ENCODE results near the gene CNR2. TPM values are rescaled to one million over a fixed set of nuclear protein-coding genes. Genes with fewer than 3 reads are reported as not detected.

CNR2 gene
- polyA plus RNA-seq, 1 of the 3 experiments (the other 2 are of a cell fraction), result not detected

- Histone ChIP-seq H3K27me3 (ENCODE audit: insufficient read depth) (no peaks in the 10 kb centered on the region), H4K20me1 (ENCODE audit: insufficient read depth) (no peaks in the 10 kb centered on the region), H3K4me3 (ENCODE audit: low read depth in 2 of 2, low read length in 1 of 2) (no peak overlapping the region), H3K9me3 (no peaks in the 10 kb centered on the region), H2AFZ (ENCODE audit: low read depth) (no peak overlapping the region), H3K36me3 (replicated peaks in 1 of 2; ENCODE audit: control insufficient read depth in 1 of 2, insufficient read depth in 2 of 2, low read length in 1 of 2) (peaks cover 7 to 27% of the 10 kb centered on the region in 2 experiments), H3K27ac (ENCODE audit: low read depth in 2 of 2, low read length in 1 of 2) (no peak overlapping the region), H3K9ac (no peak overlapping the region), H3K9me2 (no peaks in the 10 kb centered on the region), H3F3A (replicated peaks; ENCODE audit: insufficient read depth) (no peaks in the 10 kb centered on the region), H3K4me1 (ENCODE audit: control insufficient read depth in 1 of 2, insufficient read depth in 2 of 2, low read depth in 1 of 2, low read length in 1 of 2) (no peaks in the 10 kb centered on the region), H3K4me2 (no peak overlapping the region), H3K79me2 (ENCODE audit: insufficient read depth) (no peaks in the 10 kb centered on the region)
- CTCF ChIA-PET, result interaction anchor here (0.9 to 1.5 kb wide), 2 partner anchors 34 to 125 kb away, joined by 4 read pairs; no protein-coding TSS in a partner anchor
- 88% methylated on average over 5 of the region's 5 CpGs for WGBS (ENCODE audit: low lambda C conversion rate)
- POLR2A ChIA-PET, result no interaction called here
- no peak for DNase-seq
- TF ChIP-seq ZBTB33 (IDR thresholded peaks at IDR 0.05; ENCODE audit: borderline replicate concordance, low read depth) (no peak), MXI1 (IDR thresholded peaks at IDR 0.05; ENCODE audit: low read depth, low read length) (no peak), FOSL2 (IDR thresholded peaks at IDR 0.05; ENCODE audit: borderline replicate concordance, low read depth) (no peak), YY1 (IDR thresholded peaks at IDR 0.05; ENCODE audit: low read depth) (no peak), TAF1 (IDR thresholded peaks at IDR 0.05; ENCODE audit: borderline replicate concordance, low read depth, low read length) (no peak), EP300 (IDR thresholded peaks at IDR 0.05; ENCODE audit: borderline replicate concordance in 1 of 2, low read depth in 1 of 2, low read length in 1 of 2) (no peak), CHD2 (IDR thresholded peaks at IDR 0.05; ENCODE audit: low read length, partially characterized antibody) (no peak), MAX (IDR thresholded peaks at IDR 0.05; ENCODE audit: low read depth) (no peak), REST (IDR thresholded peaks at IDR 0.05; ENCODE audit: low read depth, low read length) (no peak), FOXJ3 (CRISPR knock-in tag; IDR thresholded peaks at IDR 0.05) (no peak), RXRA (IDR thresholded peaks at IDR 0.05; ENCODE audit: borderline replicate concordance, low read depth) (no peak), JUND (IDR thresholded peaks at IDR 0.05) (no peak), MEF2A (IDR thresholded peaks at IDR 0.05; ENCODE audit: borderline replicate concordance, low read depth) (no peak), USF2 (IDR thresholded peaks at IDR 0.05; ENCODE audit: borderline replicate concordance, low read depth, low read length) (no peak), IRF3 (IDR thresholded peaks at IDR 0.05; ENCODE audit: low read depth, low read length) (no peak), NFIC (IDR thresholded peaks at IDR 0.05; ENCODE audit: borderline replicate concordance) (no peak)
Measured at GRCh38 chr1:23843644-23844043, 69.5 kb downstream of the CNR2 start.
